Bronchial smooth muscle cell (primary cell): Measurements from ENCODE around the gene BPIFA2. TPM values are rescaled to one million over a fixed set of nuclear protein-coding genes. Genes with fewer than 3 reads are reported as not detected.

Experiments used
- total RNA-seq: library from RNA; depleted of rRNA; stranded (reverse); fragments of >200 nt; gene quantifications from 2 replicates; pipeline ENCODE4 v1.2.1, GENCODE V29; 2014

The BPIFA2 gene, protein sequence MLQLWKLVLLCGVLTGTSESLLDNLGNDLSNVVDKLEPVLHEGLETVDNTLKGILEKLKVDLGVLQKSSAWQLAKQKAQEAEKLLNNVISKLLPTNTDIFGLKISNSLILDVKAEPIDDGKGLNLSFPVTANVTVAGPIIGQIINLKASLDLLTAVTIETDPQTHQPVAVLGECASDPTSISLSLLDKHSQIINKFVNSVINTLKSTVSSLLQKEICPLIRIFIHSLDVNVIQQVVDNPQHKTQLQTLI
- not detected in 2 replicates for total RNA-seq

DNA sequence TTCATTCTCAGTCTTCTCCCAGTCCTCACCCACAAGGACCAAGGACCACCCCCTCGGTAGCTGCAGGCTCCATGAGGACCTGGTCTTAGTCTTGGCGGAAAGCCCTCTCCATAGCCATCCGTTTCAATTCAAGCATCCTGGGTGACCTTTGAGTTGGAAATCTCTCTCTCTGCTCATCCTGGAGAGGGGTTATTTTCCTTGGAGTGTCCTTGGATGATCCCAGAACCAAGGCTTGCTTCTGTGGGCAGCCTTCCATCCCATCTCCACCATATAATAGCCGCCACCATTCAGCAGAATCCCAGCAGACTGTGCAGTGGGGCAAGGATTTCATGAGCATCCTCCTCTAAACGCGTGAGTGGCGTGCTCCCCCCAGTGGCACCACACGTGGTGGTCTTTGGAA, at the start of gene BPIFA2:
Gene BPIFA2, plus strand, starts transcription at position 301 of the 400 bp plus-strand sequence. CDS start 987 bp downstream, outside the sequence.

GRCh38 chr20:33217052-33217451, 49.1 kb downstream of the BPIFA2 start, which contains the start of gene BPIFA3:
BPIFA3 (plus strand) TSS chr20:33217352; CDS start chr20:33217537, 185 bp downstream.

Other genes with a start within 250 kb of the BPIFA2 start
- gene SUN5, start 163.7 kb upstream of the BPIFA2 start, total RNA-seq: not detected in 2 replicates
- gene BPIFB2, start 160.5 kb upstream of the BPIFA2 start, total RNA-seq: not detected in 2 replicates
- gene BPIFB6, start 136.5 kb upstream of the BPIFA2 start, total RNA-seq: not detected in 2 replicates
- gene BPIFB3, start 114.3 kb upstream of the BPIFA2 start, total RNA-seq: not detected in 2 replicates
- gene BPIFB4, start 88.5 kb upstream of the BPIFA2 start, total RNA-seq: not detected in 2 replicates
- not detected in 2 replicates for gene BPIFA3, start 49.2 kb downstream of the BPIFA2 start, total RNA-seq
- gene BPIFA1, start 67.8 kb downstream of the BPIFA2 start, total RNA-seq: not detected in 2 replicates
- gene BPIFB1, start 115.1 kb downstream of the BPIFA2 start, total RNA-seq: not detected in 2 replicates
- gene CDK5RAP1, start 233.4 kb downstream of the BPIFA2 start, total RNA-seq: 17.8 and 19.0 TPM in 2 replicates